GM12872 (cell line): ENCODE measurements around the gene HECW1.

Source experiments
- TF ChIP-seq, protein P1 (sequence below): IDR thresholded peaks from 3 replicates; pipeline ENCODE4 v1.5.1; 2011; ENCODE audit warnings: low read depth, mild to moderate bottlenecking, low read length, moderate library complexity; ENCODE audit not compliant: insufficient read depth

The HECW1 gene

DNA sequence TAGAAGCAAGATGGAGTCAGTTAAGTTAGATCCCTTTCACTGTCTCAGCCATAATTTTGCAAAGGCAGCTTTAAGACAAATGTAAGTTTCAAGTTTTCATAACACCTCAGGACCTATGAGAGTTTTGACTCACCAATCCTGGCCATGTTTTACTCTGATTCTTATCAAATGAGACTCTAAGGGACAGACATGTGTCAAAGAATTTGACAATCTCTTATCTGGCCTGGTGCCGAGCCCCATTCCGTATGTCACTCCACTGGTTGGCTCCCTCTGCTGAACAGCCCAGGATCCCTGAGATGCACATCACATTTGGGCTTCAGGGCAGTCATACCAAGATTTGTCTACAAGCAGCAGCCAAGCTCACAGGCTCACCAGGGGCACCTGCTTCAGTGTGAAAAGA lies 282.9 kb downstream of the HECW1 start:
- TF ChIP-seq, protein P1, sequence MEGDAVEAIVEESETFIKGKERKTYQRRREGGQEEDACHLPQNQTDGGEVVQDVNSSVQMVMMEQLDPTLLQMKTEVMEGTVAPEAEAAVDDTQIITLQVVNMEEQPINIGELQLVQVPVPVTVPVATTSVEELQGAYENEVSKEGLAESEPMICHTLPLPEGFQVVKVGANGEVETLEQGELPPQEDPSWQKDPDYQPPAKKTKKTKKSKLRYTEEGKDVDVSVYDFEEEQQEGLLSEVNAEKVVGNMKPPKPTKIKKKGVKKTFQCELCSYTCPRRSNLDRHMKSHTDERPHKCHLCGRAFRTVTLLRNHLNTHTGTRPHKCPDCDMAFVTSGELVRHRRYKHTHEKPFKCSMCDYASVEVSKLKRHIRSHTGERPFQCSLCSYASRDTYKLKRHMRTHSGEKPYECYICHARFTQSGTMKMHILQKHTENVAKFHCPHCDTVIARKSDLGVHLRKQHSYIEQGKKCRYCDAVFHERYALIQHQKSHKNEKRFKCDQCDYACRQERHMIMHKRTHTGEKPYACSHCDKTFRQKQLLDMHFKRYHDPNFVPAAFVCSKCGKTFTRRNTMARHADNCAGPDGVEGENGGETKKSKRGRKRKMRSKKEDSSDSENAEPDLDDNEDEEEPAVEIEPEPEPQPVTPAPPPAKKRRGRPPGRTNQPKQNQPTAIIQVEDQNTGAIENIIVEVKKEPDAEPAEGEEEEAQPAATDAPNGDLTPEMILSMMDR: no peak

DNA sequence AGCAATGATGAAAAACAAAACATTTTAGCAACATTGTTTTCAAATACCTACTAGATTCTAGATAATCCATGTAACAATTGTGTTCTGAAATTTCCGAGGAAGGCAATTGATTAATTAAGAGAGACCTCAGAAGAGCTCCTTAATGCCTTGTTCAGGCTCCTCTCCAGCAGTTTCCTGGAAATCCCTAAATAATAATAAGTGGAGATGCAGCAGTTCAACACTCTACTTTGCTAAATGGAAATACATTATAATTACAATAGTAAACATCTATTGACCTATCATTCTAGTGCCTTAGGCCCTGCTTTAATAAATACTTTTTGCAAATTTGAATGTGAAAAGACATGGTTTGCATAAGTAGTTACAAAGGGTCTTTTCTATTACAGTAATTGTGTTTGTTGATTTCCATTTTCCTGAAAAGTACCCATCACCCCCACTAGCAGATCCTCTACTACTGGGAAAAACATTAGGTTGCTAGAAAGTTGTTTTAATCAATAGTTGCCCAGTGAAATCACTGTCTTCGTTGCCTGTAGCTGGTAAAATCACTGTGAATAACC lies 283.8 kb downstream of the HECW1 start:
- TF ChIP-seq, protein P1: no peak

DNA sequence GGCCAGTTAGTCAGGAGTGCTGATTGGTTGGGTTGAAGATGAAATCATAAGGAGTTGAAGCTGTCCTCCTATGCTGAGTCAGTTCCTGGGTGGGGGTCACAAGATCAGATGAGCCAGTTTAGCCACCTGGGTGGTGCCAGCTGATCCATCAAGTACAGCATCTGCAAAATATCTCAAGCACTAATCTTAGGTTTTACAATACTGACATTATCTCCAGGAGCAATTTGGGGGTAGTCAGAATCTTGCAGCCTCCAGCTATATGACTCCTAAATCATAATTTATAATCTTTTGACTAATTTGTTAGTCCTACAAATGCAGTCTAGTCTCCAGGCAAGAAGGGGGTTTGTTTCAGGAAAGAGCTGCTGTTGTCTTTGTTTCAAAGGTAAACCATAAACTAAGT lies 286.4 kb downstream of the HECW1 start:
- TF ChIP-seq, protein P1: no peak

DNA sequence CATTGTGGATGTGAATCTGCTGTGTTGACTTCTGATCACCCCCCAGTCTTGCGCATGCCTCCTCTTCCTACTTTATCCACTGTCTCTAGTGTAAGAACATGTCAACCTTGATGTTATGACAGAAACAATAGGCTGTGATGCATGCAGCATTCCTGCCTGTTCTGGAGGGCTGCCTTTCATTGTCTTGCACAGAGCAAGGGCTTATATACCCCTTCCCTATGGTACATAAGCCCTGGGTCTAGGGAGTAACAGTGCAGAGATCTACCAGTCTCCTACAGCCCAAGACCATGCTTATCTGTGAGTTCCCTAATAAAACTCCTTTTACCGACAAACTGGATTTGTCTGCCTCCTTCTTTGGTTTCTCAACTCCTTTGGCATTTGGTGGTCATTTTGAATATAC lies 293.5 kb downstream of the HECW1 start:
- TF ChIP-seq, protein P1: no peak

DNA sequence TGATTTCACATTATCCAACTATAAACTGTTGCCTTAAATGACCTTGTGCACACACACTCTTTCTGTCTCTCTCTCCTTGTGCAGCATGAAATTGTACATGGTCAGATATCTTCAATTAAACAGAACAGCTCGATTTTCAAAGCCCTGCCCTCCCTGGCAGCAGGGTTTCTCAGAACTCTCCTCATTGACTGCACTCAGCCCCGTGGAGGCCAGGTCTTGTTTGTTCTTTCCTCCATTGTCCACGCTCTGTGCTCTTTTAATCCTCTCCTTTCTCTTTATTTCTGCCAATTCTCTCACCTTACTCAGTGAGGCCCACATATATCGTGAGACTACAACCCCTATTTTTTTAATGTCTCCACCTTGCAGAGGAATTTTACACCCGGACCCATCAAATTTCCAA lies 294.5 kb downstream of the HECW1 start:
- TF ChIP-seq, protein P1: no peak

DNA sequence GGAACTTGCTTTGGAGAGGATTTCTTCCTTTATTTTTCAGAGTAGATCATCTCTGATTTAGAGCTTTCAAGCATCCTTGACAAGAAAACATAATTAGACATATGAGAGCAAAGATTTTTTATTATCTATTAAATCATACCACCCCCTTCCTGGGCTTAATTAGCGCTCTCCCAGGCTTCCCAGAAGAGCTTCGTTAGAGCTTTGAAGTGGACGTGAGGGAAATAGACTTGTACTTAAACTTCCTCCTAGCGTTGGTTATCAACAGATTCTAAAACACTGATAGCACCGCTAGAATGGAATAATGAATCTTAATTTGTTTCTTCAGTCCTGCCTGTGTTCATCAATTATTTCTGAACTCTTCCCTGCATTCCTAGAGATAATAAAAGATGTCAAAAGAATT lies 296.5 kb downstream of the HECW1 start:
- TF ChIP-seq, protein P1: no peak

DNA sequence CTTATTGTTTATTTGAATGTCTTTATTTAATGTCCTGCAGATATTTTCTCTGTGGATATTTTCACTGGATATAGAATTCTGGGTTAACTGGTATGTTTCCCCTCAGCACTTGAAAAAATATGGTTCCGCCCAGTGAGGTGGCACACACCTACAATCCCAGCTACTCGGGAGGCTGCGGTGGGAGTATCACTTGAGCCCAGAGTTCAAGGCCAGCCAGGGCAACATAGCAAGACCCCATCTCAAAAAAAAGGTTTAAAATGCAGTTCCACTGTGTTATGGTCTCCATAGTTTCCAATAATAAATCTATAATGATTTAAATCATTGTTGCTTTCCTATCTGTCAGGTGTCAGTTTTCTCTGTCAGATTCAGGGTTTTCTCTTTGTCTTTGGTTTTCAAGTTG lies 305.0 kb downstream of the HECW1 start:
- TF ChIP-seq, protein P1: no peak
